Astrocyte of the cerebellum (primary cell): ENCODE data around the gene FBH1.
"Not testable (repeated sequence)": the region's sequence is repeated elsewhere in the genome, so short reads cannot be mapped to it uniquely, and the experiment has no call there.

Experiments used
- DNase-seq: peaks from one replicate; pipeline ENCODE4 v3.0.0-alpha.2; 2011; ENCODE audit warnings: low read depth
- H3K4me3 ChIP-seq: 2 replicates; pipeline ENCODE4 v1.5.1; 2011; ENCODE audit warnings: mild to moderate bottlenecking, low read depth, low read length, moderate library complexity
- CTCF ChIP-seq: IDR thresholded peaks from 2 replicates; pipeline ENCODE4 v1.5.1; 2012; ENCODE audit warnings: low read length, low read depth, moderate library complexity, mild to moderate bottlenecking; ENCODE audit errors: missing control alignments
- in situ Hi-C: cut with HindIII; loops from 2 replicates; pipeline ENCODE4 v1.10.0; 2017; ENCODE audit warnings: low sequenced_read_pairs

The FBH1 gene

GRCh38 chr10:5961405-5962100 is 71.5 kb downstream of the FBH1 start:
- no peak for DNase-seq
- TF ChIP-seq CTCF: no peak
- in situ Hi-C loops: no loop called here
- H3K4me3 ChIP-seq: no peak overlapping the region

- H3K4me3 ChIP-seq, DNase-seq, in situ Hi-C loops: not testable (repeated sequence)
Measured at GRCh38 chr10:5962358-5962940, 72.4 kb downstream of the FBH1 start.

GRCh38 chr10:5963071-5963470 is 73.0 kb downstream of the FBH1 start:
- no peak overlapping the region for H3K4me3 ChIP-seq
- no peak for TF ChIP-seq CTCF
- in situ Hi-C loops: no loop called here
- no peak for DNase-seq

GRCh38 chr10:5963591-5963990 is 73.5 kb downstream of the FBH1 start:
- H3K4me3 ChIP-seq: no peak overlapping the region
- TF ChIP-seq CTCF: no peak
- no peak for DNase-seq
- in situ Hi-C loops: no loop called here

- no peak for TF ChIP-seq CTCF
- in situ Hi-C loops: no loop called here
- no peak overlapping the region for H3K4me3 ChIP-seq
- DNase-seq: no peak
Measured at GRCh38 chr10:5964736-5965135, 74.7 kb downstream of the FBH1 start.

GRCh38 chr10:5965266-5965665 is 75.2 kb downstream of the FBH1 start:
- in situ Hi-C loops: no loop called here
- TF ChIP-seq CTCF: no peak
- no peak overlapping the region for H3K4me3 ChIP-seq

GRCh38 chr10:5968037-5968680 is 78.1 kb downstream of the FBH1 start:
- no peak for DNase-seq
- TF ChIP-seq CTCF: no peak

More at GRCh38 chr10:5965266-5965665, 75.2 kb downstream of the FBH1 start:
- no peak for DNase-seq

More at GRCh38 chr10:5968037-5968680, 78.1 kb downstream of the FBH1 start:
- in situ Hi-C loops: no loop called here
- no peak overlapping the region for H3K4me3 ChIP-seq
